ENCODE data around the gene LRRC3C.

DNA sequence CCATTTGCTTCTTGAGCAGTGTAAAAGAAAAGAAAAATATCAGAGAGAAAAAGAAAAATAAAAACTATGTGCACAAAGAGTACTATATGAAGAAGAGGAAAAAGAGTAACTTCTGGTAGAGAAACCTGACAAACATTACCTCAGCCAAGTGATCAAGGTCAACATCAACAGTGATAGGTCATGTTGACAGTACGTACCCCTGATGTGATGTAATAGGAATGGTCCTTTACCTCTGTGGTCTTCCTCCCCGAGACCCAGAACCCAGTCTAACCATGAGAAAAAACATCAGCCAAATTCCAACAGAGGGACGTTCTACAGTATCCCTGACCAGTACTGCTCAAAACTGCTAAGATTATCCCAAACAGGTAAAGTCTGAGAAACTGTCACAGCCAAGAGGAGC is 13.5 kb upstream of the LRRC3C start:
- TF ChIP-seq, protein P1, sequence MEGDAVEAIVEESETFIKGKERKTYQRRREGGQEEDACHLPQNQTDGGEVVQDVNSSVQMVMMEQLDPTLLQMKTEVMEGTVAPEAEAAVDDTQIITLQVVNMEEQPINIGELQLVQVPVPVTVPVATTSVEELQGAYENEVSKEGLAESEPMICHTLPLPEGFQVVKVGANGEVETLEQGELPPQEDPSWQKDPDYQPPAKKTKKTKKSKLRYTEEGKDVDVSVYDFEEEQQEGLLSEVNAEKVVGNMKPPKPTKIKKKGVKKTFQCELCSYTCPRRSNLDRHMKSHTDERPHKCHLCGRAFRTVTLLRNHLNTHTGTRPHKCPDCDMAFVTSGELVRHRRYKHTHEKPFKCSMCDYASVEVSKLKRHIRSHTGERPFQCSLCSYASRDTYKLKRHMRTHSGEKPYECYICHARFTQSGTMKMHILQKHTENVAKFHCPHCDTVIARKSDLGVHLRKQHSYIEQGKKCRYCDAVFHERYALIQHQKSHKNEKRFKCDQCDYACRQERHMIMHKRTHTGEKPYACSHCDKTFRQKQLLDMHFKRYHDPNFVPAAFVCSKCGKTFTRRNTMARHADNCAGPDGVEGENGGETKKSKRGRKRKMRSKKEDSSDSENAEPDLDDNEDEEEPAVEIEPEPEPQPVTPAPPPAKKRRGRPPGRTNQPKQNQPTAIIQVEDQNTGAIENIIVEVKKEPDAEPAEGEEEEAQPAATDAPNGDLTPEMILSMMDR (conservative IDR thresholded peaks at IDR 0.05; ENCODE audit: low read depth, low read length), result no peak
- TF ChIP-seq EZH2 (IDR thresholded peaks at IDR 0.05; ENCODE audit: borderline replicate concordance, low read depth, low read length, poor library complexity, severe bottlenecking), result no peak

Measured in A673 (cell line).